GM18909 (cell line): ENCODE measurements around the gene PLAC1.

Experiments used
- ATAC-seq: cut with Tn5 transposase; IDR thresholded peaks from one replicate; pipeline ENCODE4 v1.9.1; 2021; ENCODE audit warnings: mild to moderate bottlenecking; ENCODE audit not compliant: unreplicated experiment, poor library complexity

The PLAC1 gene

GRCh38 chrX:134671294-134671693 is 13.0 kb upstream of the PLAC1 start:
- ATAC-seq: no peak

- no peak for ATAC-seq
These were observed 12.1 kb upstream of the PLAC1 start for GRCh38 chrX:134670134-134670924.

- no peak for ATAC-seq
These were observed 11.3 kb upstream of the PLAC1 start for GRCh38 chrX:134669378-134670098.

- ATAC-seq: no peak
These were observed 5.9 kb upstream of the PLAC1 start for GRCh38 chrX:134664202-134664601.

GRCh38 chrX:134661295-134661694 is 3.0 kb upstream of the PLAC1 start:
- no peak for ATAC-seq

GRCh38 chrX:134660627-134661026 is 2.4 kb upstream of the PLAC1 start:
- ATAC-seq: no peak

- ATAC-seq: no peak
These were observed 1.5 kb upstream of the PLAC1 start for GRCh38 chrX:134659761-134660160.

GRCh38 chrX:134658760-134659023 is 421 bp upstream of the PLAC1 start:
- ATAC-seq: no peak

GRCh38 chrX:134654398-134655012 is 3.8 kb downstream of the PLAC1 start:
- ATAC-seq: no peak

GRCh38 chrX:134653835-134654234 is 4.4 kb downstream of the PLAC1 start:
- ATAC-seq: no peak

- ATAC-seq: no peak
These were observed 7.6 kb downstream of the PLAC1 start for GRCh38 chrX:134650701-134651100.

- no peak for ATAC-seq
These were observed 8.5 kb downstream of the PLAC1 start for GRCh38 chrX:134649770-134650169.

GRCh38 chrX:134647477-134647877 is 10.8 kb downstream of the PLAC1 start:
- ATAC-seq: no peak

- no peak for ATAC-seq
These were observed 11.6 kb downstream of the PLAC1 start for GRCh38 chrX:134646691-134647090.

GRCh38 chrX:134645936-134646543 is 12.2 kb downstream of the PLAC1 start:
- ATAC-seq: no peak

- ATAC-seq: no peak
These were observed 15.9 kb downstream of the PLAC1 start for GRCh38 chrX:134642386-134642785.

GRCh38 chrX:134641346-134641745 is 16.9 kb downstream of the PLAC1 start:
- ATAC-seq: no peak

- no peak for ATAC-seq
These were observed 17.4 kb downstream of the PLAC1 start for GRCh38 chrX:134640914-134641313.

- no peak for ATAC-seq
These were observed 21.4 kb downstream of the PLAC1 start for GRCh38 chrX:134636851-134637250.

- ATAC-seq: peak; percentile 55
These were observed 23.6 kb downstream of the PLAC1 start for GRCh38 chrX:134634691-134635090.

- peak; percentile 75 for ATAC-seq
These were observed 24.4 kb downstream of the PLAC1 start for GRCh38 chrX:134633832-134634231.
